HG02623 (cell line): ENCODE data around the gene ALDH16A1.

Experiments used
- ATAC-seq: cut with Tn5 transposase; IDR thresholded peaks from one replicate; pipeline ENCODE4 v1.9.1; 2021; ENCODE audit warnings: moderate library complexity; ENCODE audit not compliant: unreplicated experiment

Gene ALDH16A1

GRCh38 chr19:49453013-49453756 lies at the start of gene ALDH16A1:
Gene ALDH16A1 (plus strand): TSS chr19:49453225. CDS start chr19:49453332, 107 bp downstream.
- ATAC-seq: peak; percentile 83

- no peak for ATAC-seq
These were observed 49.4 kb upstream of the ALDH16A1 start for GRCh38 chr19:49403404-49404187.

- no peak for ATAC-seq
These were observed 45.9 kb upstream of the ALDH16A1 start for GRCh38 chr19:49407079-49407478.

- no peak for ATAC-seq
These were observed 45.5 kb upstream of the ALDH16A1 start for GRCh38 chr19:49407482-49408015.

- ATAC-seq: no peak
These were observed 44.1 kb upstream of the ALDH16A1 start for GRCh38 chr19:49408816-49409440.

- no peak for ATAC-seq
These were observed 43.5 kb upstream of the ALDH16A1 start for GRCh38 chr19:49409441-49410029.

GRCh38 chr19:49411681-49412326 lies 41.2 kb upstream of the ALDH16A1 start:
- ATAC-seq: no peak

GRCh38 chr19:49413348-49413747 lies 39.7 kb upstream of the ALDH16A1 start:
- no peak for ATAC-seq

- ATAC-seq: no peak
These were observed 38.8 kb upstream of the ALDH16A1 start for GRCh38 chr19:49414256-49414655.

- ATAC-seq: no peak
These were observed 37.8 kb upstream of the ALDH16A1 start for GRCh38 chr19:49415102-49415809.

GRCh38 chr19:49415810-49416200 lies 37.2 kb upstream of the ALDH16A1 start:
- no peak for ATAC-seq

- no peak for ATAC-seq
These were observed 35.9 kb upstream of the ALDH16A1 start for GRCh38 chr19:49417088-49417487.

- ATAC-seq: no peak
These were observed 34.5 kb upstream of the ALDH16A1 start for GRCh38 chr19:49418511-49418910.

- no peak for ATAC-seq
These were observed 33.9 kb upstream of the ALDH16A1 start for GRCh38 chr19:49419173-49419572.

GRCh38 chr19:49420227-49420626 lies 32.8 kb upstream of the ALDH16A1 start:
- ATAC-seq: no peak

- ATAC-seq: no peak
These were observed 31.8 kb upstream of the ALDH16A1 start for GRCh38 chr19:49421039-49421877.

GRCh38 chr19:49421878-49422202 lies 31.2 kb upstream of the ALDH16A1 start:
- no peak for ATAC-seq

- ATAC-seq: no peak
These were observed 30.5 kb upstream of the ALDH16A1 start for GRCh38 chr19:49422407-49423070.
